ENCODE results near the gene MROH7. TPM values are rescaled to one million over a fixed set of nuclear protein-coding genes. Genes with fewer than 3 reads are reported as not detected.
A peak's percentile ranks its signal among the peaks of the same experiment; 100 is the strongest.

The MROH7 gene
- total and polyA plus RNA-seq, 2 of the 13 experiments (the other 11 are each of a cell fraction or from before 2014, with no cell fraction given), result 0.09 TPM

- intact Hi-C loops (cut with micrococcal nuclease; ENCODE audit: unreplicated experiment), result no loop called here
Observed at GRCh38 chr1:54754045-54754444, 112.5 kb downstream of the MROH7 start.

GRCh38 chr1:54754486-54755285 is 113.1 kb downstream of the MROH7 start:
- Histone ChIP-seq H3K4me2 (ENCODE audit: low read depth, low read length) (no peak overlapping the region), H2AFZ (ENCODE audit: low read length) (no peak overlapping the region), H3K27ac (ENCODE audit: extremely low read length, insufficient read depth, low read length) (no peak overlapping the region), H3K4me1 (ENCODE audit: insufficient read depth, low read length) (no peaks in the 10 kb centered on the region), H3K9me3 (ENCODE audit: low read length) (no peaks in the 10 kb centered on the region), H3K4me3 (replicated peaks in 1 of 3; ENCODE audit: insufficient read depth in 1 of 3, low read depth in 2 of 3, low read length in 3 of 3) (no peak overlapping the region), H3K79me2 (ENCODE audit: insufficient read depth, low read length) (no peaks in the 10 kb centered on the region), H3K9ac (ENCODE audit: insufficient read depth, low read depth, low read length) (no peak overlapping the region), H3K27me3 (ENCODE audit: control insufficient read depth in 1 of 2, insufficient read depth in 2 of 2, low read length in 2 of 2) (no peaks in the 10 kb centered on the region), H4K20me1 (ENCODE audit: insufficient read depth, low read length) (no peaks in the 10 kb centered on the region), H3K36me3 (replicated peaks in 1 of 2; ENCODE audit: control insufficient read depth in 1 of 2, insufficient read depth in 2 of 2, low read length in 2 of 2) (peaks cover 1 to 19% of the 10 kb centered on the region in 2 experiments; a peak in 2 of 5 replicates)
- intact Hi-C loops (cut with micrococcal nuclease; ENCODE audit: unreplicated experiment) (no loop called here), in situ Hi-C loops (cut with HindIII; ENCODE audit: extremely low pct_ligation_motif_present, low pct_unique_long_range_greater_than_20kb) (no loop called here)
- no peak for DNase-seq (ENCODE audit: low spot score)
- no peak for FAIRE-seq
- 98% methylated on average over 8 of the region's 25 CpGs for WGBS (ENCODE audit: low lambda C conversion rate)
- BruUV-seq (replicated peaks), result no TSS peak
- no peak for ATAC-seq
- TF ChIP-seq ZNF280D (CRISPR knock-in tag; IDR thresholded peaks at IDR 0.05), result no peak
- ChIA-PET CTCF (ENCODE audit: low intra/inter-chr PET ratio, low total read pairs) (no interaction called here), POLR2A (no interaction called here)

More at GRCh38 chr1:54754045-54754444, 112.5 kb downstream of the MROH7 start:
- TF ChIP-seq PAX8 (CRISPR knock-in tag; IDR thresholded peaks at IDR 0.05; ENCODE audit: borderline replicate concordance), result no peak
- TF ChIP-seq HNRNPLL (IDR thresholded peaks at IDR 0.05; ENCODE audit: low read depth, low read length, poor library complexity, severe bottlenecking), result peak; percentile 54
- Histone ChIP-seq H3K4me3 (replicated peaks in 1 of 3; ENCODE audit: insufficient read depth in 1 of 3, low read depth in 2 of 3, low read length in 3 of 3) (no peak overlapping the region), H3K36me3 (replicated peaks in 1 of 2; ENCODE audit: control insufficient read depth in 1 of 2, insufficient read depth in 2 of 2, low read length in 2 of 2) (peaks cover 1 to 19% of the 10 kb centered on the region in 2 experiments; a peak in 2 of 5 replicates), H3K27me3 (ENCODE audit: control insufficient read depth in 1 of 2, insufficient read depth in 2 of 2, low read length in 2 of 2) (no peaks in the 10 kb centered on the region), H3K27ac (ENCODE audit: extremely low read length, insufficient read depth, low read length) (no peak overlapping the region), H3K9me3 (ENCODE audit: low read length) (no peaks in the 10 kb centered on the region), H3K4me1 (ENCODE audit: insufficient read depth, low read length) (no peaks in the 10 kb centered on the region), H2AFZ (ENCODE audit: low read length) (no peak overlapping the region), H3K9ac (ENCODE audit: insufficient read depth, low read depth, low read length) (no peak overlapping the region), H3K79me2 (ENCODE audit: insufficient read depth, low read length) (no peaks in the 10 kb centered on the region), H4K20me1 (ENCODE audit: insufficient read depth, low read length) (no peaks in the 10 kb centered on the region), H3K4me2 (ENCODE audit: low read depth, low read length) (no peak overlapping the region)
- BruUV-seq (replicated peaks), result no TSS peak
- ATAC-seq (no peak), DNase-seq (ENCODE audit: low spot score) (no peak), FAIRE-seq (no peak)
- ChIA-PET CTCF (ENCODE audit: low intra/inter-chr PET ratio, low total read pairs) (no interaction called here), POLR2A (no interaction called here)
- 93% methylated on average over 16 of the region's 22 CpGs for WGBS (ENCODE audit: low lambda C conversion rate)
- in situ Hi-C loops (cut with HindIII; ENCODE audit: extremely low pct_ligation_motif_present, low pct_unique_long_range_greater_than_20kb), result no loop called here

All from HepG2 (cell line).